Kidney epithelial cell (primary cell): ENCODE results near the gene WDR46. TPM values are rescaled to one million over a fixed set of nuclear protein-coding genes. Genes with fewer than 3 reads are reported as not detected.
"Not testable (repeated sequence)": the region's sequence is repeated elsewhere in the genome, so short reads cannot be mapped to it uniquely, and the experiment has no call there.

Experiments used
- DNase-seq: peaks from one replicate; pipeline ENCODE4 v3.0.0-alpha.2; 2010; ENCODE audit warnings: low read depth
- H3K27me3 ChIP-seq: 2 replicates; pipeline ENCODE4 v1.6.0; 2011; ENCODE audit warnings: low read length; ENCODE audit not compliant: control insufficient read depth, insufficient read depth
- H3K36me3 ChIP-seq: 2 replicates; pipeline ENCODE4 v1.5.1; 2011; ENCODE audit warnings: low read length; ENCODE audit not compliant: control insufficient read depth, insufficient read depth
- H3K4me3 ChIP-seq: 2 replicates; pipeline ENCODE4 v1.5.1; 2011; ENCODE audit warnings: low read depth, mild to moderate bottlenecking, control low read depth, low read length
- total RNA-seq: library from RNA; depleted of rRNA; stranded (reverse); fragments of >200 nt; gene quantifications from 2 replicates; pipeline ENCODE4 v1.2.3, GENCODE V29; 2015
- TF ChIP-seq, protein P1 (sequence below): IDR thresholded peaks from 2 replicates; pipeline ENCODE4 v1.5.1; 2011; ENCODE audit warnings: mild to moderate bottlenecking, moderate library complexity, low read length, control low read depth, inconsistent platforms; ENCODE audit not compliant: insufficient read depth, poor library complexity, severe bottlenecking

Gene WDR46
- total RNA-seq, 1 donor from 2014 or later: 53.2 TPM

DNA sequence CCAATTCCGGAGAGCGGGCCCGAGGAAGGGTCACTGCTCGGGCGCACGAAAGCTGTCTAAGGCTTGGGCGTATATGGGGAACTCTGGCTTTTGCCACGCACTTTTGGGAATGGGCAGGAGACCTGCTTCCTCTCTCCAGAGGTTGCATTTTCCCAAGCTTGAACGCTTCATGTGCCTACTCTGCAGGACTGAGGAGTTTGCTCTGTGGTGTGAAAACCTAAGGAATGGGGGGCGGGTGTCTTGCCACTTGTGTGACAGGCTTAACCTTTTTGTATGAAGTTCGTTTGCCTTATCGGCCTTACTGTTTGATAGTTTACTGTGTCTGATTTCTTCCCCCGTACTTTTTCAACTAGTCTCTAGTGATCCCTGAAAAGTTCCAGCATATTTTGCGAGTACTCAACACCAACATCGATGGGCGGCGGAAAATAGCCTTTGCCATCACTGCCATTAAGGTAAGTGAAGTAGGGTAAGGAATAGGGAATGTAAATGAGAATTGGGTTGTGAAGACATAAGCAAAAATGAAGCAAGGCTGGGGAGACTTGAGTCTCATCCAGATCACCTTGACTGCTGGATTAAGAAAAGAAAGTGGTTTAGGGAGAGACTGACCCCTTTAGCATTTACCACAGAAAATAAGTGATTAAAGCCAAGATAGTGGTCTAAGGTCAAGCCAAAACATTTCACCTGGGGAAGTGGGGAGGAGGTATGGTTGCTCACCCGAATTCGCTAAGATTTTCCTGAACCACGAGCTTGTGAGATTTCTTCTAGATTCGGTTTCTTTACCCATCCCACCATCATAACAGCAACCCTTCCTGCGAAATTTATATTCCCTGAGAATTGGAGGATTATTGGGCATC lies 16.5 kb downstream of the WDR46 start:
- H3K27me3 ChIP-seq: no peaks in the 10 kb centered on the region
- TF ChIP-seq, protein P1, sequence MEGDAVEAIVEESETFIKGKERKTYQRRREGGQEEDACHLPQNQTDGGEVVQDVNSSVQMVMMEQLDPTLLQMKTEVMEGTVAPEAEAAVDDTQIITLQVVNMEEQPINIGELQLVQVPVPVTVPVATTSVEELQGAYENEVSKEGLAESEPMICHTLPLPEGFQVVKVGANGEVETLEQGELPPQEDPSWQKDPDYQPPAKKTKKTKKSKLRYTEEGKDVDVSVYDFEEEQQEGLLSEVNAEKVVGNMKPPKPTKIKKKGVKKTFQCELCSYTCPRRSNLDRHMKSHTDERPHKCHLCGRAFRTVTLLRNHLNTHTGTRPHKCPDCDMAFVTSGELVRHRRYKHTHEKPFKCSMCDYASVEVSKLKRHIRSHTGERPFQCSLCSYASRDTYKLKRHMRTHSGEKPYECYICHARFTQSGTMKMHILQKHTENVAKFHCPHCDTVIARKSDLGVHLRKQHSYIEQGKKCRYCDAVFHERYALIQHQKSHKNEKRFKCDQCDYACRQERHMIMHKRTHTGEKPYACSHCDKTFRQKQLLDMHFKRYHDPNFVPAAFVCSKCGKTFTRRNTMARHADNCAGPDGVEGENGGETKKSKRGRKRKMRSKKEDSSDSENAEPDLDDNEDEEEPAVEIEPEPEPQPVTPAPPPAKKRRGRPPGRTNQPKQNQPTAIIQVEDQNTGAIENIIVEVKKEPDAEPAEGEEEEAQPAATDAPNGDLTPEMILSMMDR: no peak
- peaks cover 3% of the 10 kb centered on the region for H3K36me3 ChIP-seq
- peak overlapping the region; percentile 69 for H3K4me3 ChIP-seq
- DNase-seq: no peak

GRCh38 chr6:33271468-33272274 lies 17.4 kb downstream of the WDR46 start, which contains the start of the genes RPS18 and VPS52:
Gene RPS18 (plus strand): TSS chr6:33272075. CDS start chr6:33272120, 45 bp downstream.
Gene VPS52 (minus strand): TSS chr6:33271876. CDS start chr6:33271675, 201 bp downstream.
- peak within 1 kb of the TSS; percentile 69 for H3K4me3 ChIP-seq
- H3K36me3 ChIP-seq: peaks cover 3% of the 10 kb centered on the region
- TF ChIP-seq, protein P1: no peak
- peak; percentile 96 for DNase-seq
- H3K27me3 ChIP-seq: no peaks in the 10 kb centered on the region

- H3K36me3 ChIP-seq: peaks cover 3% of the 10 kb centered on the region
- TF ChIP-seq, protein P1: no peak
- H3K27me3 ChIP-seq: no peaks in the 10 kb centered on the region
- H3K4me3 ChIP-seq: peak overlapping the region; percentile 64
- no peak for DNase-seq
Measured at GRCh38 chr6:33271117-33271467, 17.9 kb downstream of the WDR46 start.

DNA sequence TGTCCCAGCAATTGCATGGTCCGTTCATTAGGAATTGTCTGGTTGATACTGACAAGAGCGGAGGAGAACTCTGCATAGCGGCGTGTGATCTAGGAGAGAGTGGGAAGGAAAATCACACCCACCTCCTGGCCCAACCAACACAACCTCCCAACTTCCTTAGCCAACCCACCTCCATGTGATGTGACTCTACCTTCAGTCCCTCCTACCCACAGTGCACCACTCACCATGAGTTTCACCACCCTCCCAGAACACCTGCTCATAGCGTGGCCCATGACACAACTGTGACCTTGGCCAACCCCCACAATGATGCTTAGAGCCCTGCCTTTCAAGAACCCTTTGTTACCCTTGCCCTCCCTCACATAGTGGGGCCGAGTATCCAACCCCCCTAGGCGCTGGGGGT lies 25.0 kb downstream of the WDR46 start:
- H3K36me3 ChIP-seq: no peaks in the 10 kb centered on the region
- TF ChIP-seq, protein P1: no peak
- H3K27me3 ChIP-seq: no peaks in the 10 kb centered on the region
- no peak for DNase-seq
- H3K4me3 ChIP-seq: no peak overlapping the region

DNA sequence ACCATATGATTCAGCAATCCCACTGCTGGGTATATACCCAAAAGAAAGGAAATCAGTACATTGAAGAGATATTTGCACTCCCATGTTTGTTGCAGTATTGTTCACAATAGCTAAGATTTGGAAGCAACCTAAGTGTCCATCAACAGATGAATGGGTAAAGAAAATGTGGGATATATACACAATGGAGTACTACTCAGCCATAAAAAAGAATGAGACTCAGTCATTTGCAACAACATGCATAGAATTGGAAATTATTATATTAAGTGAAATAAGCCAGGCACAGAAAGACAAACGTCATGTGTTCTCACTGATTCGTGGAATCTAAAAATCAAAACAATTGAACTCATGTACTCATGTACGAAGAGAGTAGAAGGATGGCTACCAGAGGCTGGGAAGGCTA lies 26.5 kb downstream of the WDR46 start:
- H3K27me3 ChIP-seq, H3K4me3 ChIP-seq, H3K36me3 ChIP-seq, DNase-seq: not testable (repeated sequence)

- TF ChIP-seq, protein P1: no peak
- no peaks in the 10 kb centered on the region for H3K36me3 ChIP-seq
- H3K27me3 ChIP-seq: no peaks in the 10 kb centered on the region
- DNase-seq: no peak
- H3K4me3 ChIP-seq: no peak overlapping the region
Measured at GRCh38 chr6:33259032-33259431, 30.0 kb downstream of the WDR46 start.
